Measurements from ENCODE around the gene SPRY1.
A peak's percentile ranks its signal among the peaks of the same experiment; 100 is the strongest.

The SPRY1 gene

GRCh38 chr4:123423819-123424218, 27.2 kb downstream of the SPRY1 start:
- no peak for TF ChIP-seq POLR2A (IDR thresholded peaks at IDR 0.05; ENCODE audit: low read length)
- no peak for TF ChIP-seq GATA1 (IDR thresholded peaks at IDR 0.05; ENCODE audit: low read depth, low read length)

GRCh38 chr4:123427951-123428350, 31.4 kb downstream of the SPRY1 start:
- no peak for TF ChIP-seq POLR2A (IDR thresholded peaks at IDR 0.05; ENCODE audit: low read length)
- DNase-seq, result no peak

More at GRCh38 chr4:123423819-123424218, 27.2 kb downstream of the SPRY1 start:
- DNase-seq, result no peak

GRCh38 chr4:123430031-123430430, 33.4 kb downstream of the SPRY1 start:
- TF ChIP-seq POLR2A (IDR thresholded peaks at IDR 0.05; ENCODE audit: low read length), result no peak
- no peak for TF ChIP-seq GATA1 (IDR thresholded peaks at IDR 0.05; ENCODE audit: low read depth, low read length)
- DNase-seq, result no peak

GRCh38 chr4:123430501-123430900, 33.9 kb downstream of the SPRY1 start:
- TF ChIP-seq GATA1 (IDR thresholded peaks at IDR 0.05; ENCODE audit: low read depth, low read length) (no peak), POLR2A (IDR thresholded peaks at IDR 0.05; ENCODE audit: low read length) (no peak)
- DNase-seq, result no peak

GRCh38 chr4:123433573-123433972, 37.0 kb downstream of the SPRY1 start:
- TF ChIP-seq GATA1 (IDR thresholded peaks at IDR 0.05; ENCODE audit: low read depth, low read length) (no peak), POLR2A (IDR thresholded peaks at IDR 0.05; ENCODE audit: low read length) (no peak)
- no peak for DNase-seq

- TF ChIP-seq POLR2A (IDR thresholded peaks at IDR 0.05; ENCODE audit: low read length), result no peak
- TF ChIP-seq GATA1 (IDR thresholded peaks at IDR 0.05; ENCODE audit: low read depth, low read length), result no peak
- no peak for DNase-seq
Measured at GRCh38 chr4:123433976-123434375, 37.4 kb downstream of the SPRY1 start.

- no peak for DNase-seq
- TF ChIP-seq POLR2A (IDR thresholded peaks at IDR 0.05; ENCODE audit: low read length) (no peak), GATA1 (IDR thresholded peaks at IDR 0.05; ENCODE audit: low read depth, low read length) (no peak)
Measured at GRCh38 chr4:123435246-123436113, 38.9 kb downstream of the SPRY1 start.

GRCh38 chr4:123438031-123438430, 41.4 kb downstream of the SPRY1 start:
- TF ChIP-seq GATA1 (IDR thresholded peaks at IDR 0.05; ENCODE audit: low read depth, low read length), result no peak
- no peak for TF ChIP-seq POLR2A (IDR thresholded peaks at IDR 0.05; ENCODE audit: low read length)
- DNase-seq, result no peak

GRCh38 chr4:123443401-123444289, 47.0 kb downstream of the SPRY1 start:
- no peak for DNase-seq
- TF ChIP-seq POLR2A (IDR thresholded peaks at IDR 0.05; ENCODE audit: low read length) (no peak), GATA1 (IDR thresholded peaks at IDR 0.05; ENCODE audit: low read depth, low read length) (no peak)

GRCh38 chr4:123444290-123444731, 47.7 kb downstream of the SPRY1 start:
- TF ChIP-seq GATA1 (IDR thresholded peaks at IDR 0.05; ENCODE audit: low read depth, low read length) (no peak), POLR2A (IDR thresholded peaks at IDR 0.05; ENCODE audit: low read length) (no peak)
- DNase-seq, result peak; percentile 34 to 71

GRCh38 chr4:123446865-123447474, 50.4 kb downstream of the SPRY1 start:
- DNase-seq, result no peak

GRCh38 chr4:123449362-123449761, 52.8 kb downstream of the SPRY1 start:
- TF ChIP-seq GATA1 (IDR thresholded peaks at IDR 0.05; ENCODE audit: low read depth, low read length), result no peak
- DNase-seq, result no peak

More at GRCh38 chr4:123446865-123447474, 50.4 kb downstream of the SPRY1 start:
- TF ChIP-seq POLR2A (IDR thresholded peaks at IDR 0.05; ENCODE audit: low read length) (no peak), GATA1 (IDR thresholded peaks at IDR 0.05; ENCODE audit: low read depth, low read length) (no peak)

- TF ChIP-seq POLR2A (IDR thresholded peaks at IDR 0.05; ENCODE audit: low read length) (no peak), GATA1 (IDR thresholded peaks at IDR 0.05; ENCODE audit: low read depth, low read length) (no peak)
- DNase-seq, result no peak
Measured at GRCh38 chr4:123449780-123450179, 53.2 kb downstream of the SPRY1 start.

GRCh38 chr4:123450393-123450792, 53.8 kb downstream of the SPRY1 start:
- TF ChIP-seq GATA1 (IDR thresholded peaks at IDR 0.05; ENCODE audit: low read depth, low read length), result no peak
- no peak for DNase-seq

All from erythroblast (primary cell).